COR-L47 (cell line): Measurements from ENCODE around the gene NEB.
A peak's percentile ranks its signal among the peaks of the same experiment; 100 is the strongest.
"Not testable (repeated sequence)": the region's sequence is repeated elsewhere in the genome, so short reads cannot be mapped to it uniquely, and the experiment has no call there.

Source experiments
- DNase-seq: peaks from one replicate; lab custom pipeline; 2025; lab: John Stamatoyannopoulos, UW

The NEB gene

DNA sequence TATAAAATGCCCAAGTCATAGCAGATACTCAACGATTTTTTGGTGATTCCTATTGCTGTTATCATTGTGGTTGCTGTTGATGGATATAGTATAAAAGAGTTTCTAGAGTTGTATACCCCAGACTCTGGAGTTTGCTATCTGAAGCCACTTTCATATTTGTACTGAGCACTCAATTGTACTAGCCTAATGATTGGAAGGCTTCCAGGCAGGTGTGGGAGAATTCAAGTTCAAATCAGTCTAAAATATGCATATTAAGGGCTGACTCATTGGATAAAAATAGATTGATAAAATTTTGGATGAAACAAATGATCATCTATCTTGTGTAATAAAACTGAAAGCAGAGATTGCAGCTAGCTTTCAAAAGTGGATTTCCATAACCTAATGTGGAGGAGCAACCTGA, 122.9 kb downstream of the NEB start:
- DNase-seq: no peak

DNA sequence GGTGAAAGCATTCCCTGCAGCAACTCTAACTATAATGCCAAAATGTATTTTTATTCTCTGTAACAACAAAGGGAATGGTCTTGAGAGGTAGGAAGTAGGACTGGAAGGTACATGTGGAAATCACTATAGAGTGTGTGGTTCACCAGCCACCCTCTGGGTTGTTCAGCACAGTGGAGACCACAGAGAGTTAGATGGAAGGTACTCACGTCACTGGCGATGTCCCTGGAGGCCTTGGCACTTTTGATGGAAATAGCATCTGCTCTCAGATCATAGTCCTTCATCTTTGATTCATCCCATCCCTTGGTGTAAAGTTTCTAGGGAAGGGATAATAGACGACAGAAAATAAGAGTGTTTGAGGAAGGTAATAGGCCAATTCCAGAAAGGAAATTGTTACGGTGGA, 124.0 kb downstream of the NEB start:
- no peak for DNase-seq

DNA sequence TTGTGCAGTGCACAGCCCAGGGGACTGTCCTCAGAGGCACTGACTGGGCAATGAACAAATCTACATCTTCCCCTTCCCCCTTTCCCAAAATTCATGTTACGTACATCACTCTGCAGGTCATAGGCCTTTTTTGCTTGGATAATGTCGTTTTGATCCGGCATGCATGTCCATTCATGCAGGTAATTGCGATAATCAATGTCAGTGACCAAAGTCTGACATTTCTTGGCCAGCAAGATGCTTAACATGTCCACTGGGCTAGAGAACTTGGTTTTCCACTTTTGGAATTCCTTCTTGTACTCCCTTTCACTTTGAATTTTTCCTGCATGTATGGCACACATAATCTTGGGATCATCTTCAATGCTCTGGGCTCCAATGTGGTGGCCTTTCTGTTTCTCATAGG, 124.6 kb downstream of the NEB start:
- DNase-seq: no peak

DNA sequence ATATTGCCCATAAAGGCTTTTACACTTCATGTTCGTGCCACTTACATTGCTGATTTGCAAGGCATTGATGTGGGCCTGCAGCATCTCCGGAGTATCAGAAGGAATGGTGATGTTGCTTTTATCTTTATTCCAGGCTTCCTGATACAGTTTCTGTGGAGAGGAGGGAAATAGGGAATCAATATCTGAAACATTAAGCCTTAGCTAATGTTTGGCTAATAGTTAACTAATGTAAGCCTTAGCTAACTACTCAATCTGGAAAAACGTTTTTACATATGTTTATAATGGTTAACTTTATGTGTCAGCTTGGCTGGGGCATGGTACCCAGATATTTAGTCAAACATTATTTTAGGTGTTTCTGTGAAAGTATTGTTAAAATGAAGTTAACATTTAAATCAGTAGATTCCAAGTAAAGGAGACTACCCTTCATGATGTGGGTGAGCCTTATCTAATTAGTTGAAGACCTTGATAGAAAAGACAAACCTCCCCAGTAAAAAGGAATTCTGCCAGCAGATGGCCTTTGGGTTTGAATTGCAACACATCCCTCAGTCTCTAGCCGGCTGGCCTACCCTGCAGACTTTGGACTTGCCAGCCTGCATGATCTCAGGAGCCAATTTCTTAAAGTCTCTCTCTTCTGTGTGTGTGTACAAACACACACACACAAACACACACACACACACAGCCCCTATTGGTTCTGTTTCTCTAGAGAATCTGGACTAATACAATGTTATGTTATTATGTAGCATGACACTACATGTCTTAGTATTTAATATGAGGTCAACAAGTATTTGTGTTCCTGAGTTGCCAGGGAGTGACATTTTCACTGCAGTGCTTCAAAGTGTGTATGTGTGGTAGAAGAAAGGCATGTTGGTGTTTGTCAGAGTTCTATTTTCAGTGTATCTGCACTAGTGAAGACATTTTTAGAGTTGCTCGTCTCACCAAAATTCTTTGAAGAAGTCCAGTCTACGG, 126.5 kb downstream of the NEB start:
- not testable (repeated sequence) for DNase-seq

DNA sequence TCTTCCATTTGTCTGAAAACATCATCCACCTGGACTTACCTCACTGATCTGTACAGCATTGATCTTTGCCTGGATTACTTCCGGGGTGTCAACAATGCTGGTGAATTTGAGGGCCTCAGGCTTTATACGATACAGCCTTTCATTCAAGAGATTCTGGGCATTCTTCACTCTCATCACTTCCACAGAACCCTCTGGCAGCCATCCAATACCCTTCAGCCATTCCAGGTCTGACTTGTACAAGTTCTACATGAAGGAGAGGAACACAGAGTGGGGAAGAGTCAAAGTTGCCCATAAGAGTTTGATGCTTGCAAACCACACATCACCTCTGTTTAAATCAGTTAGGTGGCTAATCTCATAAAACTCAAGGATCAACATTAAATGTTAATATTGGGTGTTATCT, 130.7 kb downstream of the NEB start:
- not testable (repeated sequence) for DNase-seq

DNA sequence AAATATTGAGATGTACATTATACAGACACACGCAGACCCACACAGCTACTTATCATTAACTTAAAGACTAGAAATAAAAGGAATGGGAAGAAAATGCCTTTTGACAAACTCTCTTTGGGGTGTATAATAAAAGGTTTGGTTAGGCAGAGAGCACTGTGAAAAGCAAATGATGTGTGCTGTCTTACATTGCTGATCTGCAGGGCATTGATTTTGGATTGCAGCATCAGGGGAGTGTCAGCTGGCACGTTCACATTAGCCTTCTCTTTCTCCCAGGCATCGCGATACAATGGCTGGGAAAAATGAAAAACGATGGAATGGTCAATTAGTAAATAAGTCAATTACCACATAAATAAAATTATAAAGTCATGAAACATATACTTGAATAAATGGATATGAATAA, 131.9 kb downstream of the NEB start:
- DNase-seq: not testable (repeated sequence)

DNA sequence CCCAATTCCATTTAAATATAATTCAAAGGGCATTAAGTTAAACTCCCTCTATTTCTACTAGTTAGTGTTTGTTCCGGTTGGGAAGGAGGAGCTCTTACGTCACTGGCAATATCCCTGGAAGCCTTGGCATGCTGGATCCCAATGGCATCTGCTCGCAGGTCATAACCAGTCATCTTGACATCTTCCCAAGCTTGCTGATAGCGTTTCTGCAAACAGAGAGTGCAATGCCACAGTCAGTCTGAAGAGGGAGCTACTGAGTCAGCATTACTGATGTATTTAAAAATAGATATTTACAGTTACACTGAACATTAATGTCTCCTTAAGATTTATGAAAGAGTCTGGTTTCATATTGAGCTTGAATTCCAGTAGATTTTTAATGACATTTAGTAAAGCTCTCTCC, 132.5 kb downstream of the NEB start:
- DNase-seq: not testable (repeated sequence)

DNA sequence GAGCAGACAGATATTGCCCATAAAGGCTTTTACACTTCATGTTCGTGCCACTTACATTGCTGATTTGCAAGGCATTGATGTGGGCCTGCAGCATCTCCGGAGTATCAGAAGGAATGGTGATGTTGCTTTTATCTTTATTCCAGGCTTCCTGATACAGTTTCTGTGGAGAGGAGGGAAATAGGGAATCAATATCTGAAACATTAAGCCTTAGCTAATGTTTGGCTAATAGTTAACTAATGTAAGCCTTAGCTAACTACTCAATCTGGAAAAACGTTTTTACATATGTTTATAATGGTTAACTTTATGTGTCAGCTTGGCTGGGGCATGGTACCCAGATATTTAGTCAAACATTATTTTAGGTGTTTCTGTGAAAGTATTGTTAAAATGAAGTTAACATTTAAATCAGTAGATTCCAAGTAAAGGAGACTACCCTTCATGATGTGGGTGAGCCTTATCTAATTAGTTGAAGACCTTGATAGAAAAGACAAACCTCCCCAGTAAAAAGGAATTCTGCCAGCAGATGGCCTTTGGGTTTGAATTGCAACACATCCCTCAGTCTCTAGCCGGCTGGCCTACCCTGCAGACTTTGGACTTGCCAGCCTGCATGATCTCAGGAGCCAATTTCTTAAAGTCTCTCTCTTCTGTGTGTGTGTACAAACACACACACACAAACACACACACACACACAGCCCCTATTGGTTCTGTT, 137.2 kb downstream of the NEB start:
- DNase-seq: not testable (repeated sequence)

DNA sequence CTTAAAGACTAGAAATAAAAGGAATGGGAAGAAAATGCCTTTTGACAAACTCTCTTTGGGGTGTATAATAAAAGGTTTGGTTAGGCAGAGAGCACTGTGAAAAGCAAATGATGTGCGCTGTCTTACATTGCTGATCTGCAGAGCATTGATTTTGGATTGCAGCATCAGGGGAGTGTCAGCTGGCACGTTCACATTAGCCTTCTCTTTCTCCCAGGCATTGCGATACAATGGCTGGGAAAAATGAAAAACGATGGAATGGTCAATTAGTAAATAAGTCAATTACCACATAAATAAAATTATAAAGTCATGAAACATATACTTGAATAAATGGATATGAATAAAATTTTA, 142.4 kb downstream of the NEB start:
- not testable (repeated sequence) for DNase-seq

DNA sequence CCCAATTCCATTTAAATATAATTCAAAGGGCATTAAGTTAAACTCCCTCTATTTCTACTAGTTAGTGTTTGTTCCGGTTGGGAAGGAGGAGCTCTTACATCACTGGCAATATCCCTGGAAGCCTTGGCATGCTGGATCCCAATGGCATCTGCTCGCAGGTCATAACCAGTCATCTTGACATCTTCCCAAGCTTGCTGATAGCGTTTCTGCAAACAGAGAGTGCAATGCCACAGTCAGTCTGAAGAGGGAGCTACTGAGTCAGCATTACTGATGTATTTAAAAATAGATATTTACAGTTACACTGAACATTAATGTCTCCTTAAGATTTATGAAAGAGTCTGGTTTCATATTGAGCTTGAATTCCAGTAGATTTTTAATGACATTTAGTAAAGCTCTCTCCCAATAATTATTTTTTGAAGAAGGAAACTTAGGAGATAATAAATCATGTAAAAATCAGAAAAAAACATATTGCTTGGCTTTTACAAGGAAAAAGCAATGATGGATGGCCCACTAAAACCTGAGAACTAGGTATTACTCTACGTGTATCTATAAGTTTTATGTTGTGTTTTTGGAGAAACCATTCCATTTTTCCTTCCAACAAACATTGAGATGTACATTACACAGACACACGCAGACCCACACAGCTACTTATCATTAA, 142.9 kb downstream of the NEB start:
- DNase-seq: not testable (repeated sequence)

DNA sequence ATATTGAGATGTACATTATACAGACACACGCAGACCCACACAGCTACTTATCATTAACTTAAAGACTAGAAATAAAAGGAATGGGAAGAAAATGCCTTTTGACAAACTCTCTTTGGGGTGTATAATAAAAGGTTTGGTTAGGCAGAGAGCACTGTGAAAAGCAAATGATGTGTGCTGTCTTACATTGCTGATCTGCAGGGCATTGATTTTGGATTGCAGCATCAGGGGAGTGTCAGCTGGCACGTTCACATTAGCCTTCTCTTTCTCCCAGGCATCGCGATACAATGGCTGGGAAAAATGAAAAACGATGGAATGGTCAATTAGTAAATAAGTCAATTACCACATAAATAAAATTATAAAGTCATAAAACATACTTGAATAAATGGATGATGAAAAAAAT, 153.0 kb downstream of the NEB start:
- not testable (repeated sequence) for DNase-seq

DNA sequence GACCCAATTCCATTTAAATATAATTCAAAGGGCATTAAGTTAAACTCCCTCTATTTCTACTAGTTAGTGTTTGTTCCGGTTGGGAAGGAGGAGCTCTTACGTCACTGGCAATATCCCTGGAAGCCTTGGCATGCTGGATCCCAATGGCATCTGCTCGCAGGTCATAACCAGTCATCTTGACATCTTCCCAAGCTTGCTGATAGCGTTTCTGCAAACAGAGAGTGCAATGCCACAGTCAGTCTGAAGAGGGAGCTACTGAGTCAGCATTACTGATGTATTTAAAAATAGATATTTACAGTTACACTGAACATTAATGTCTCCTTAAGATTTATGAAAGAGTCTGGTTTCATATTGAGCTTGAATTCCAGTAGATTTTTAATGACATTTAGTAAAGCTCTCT, 153.6 kb downstream of the NEB start:
- not testable (repeated sequence) for DNase-seq

DNA sequence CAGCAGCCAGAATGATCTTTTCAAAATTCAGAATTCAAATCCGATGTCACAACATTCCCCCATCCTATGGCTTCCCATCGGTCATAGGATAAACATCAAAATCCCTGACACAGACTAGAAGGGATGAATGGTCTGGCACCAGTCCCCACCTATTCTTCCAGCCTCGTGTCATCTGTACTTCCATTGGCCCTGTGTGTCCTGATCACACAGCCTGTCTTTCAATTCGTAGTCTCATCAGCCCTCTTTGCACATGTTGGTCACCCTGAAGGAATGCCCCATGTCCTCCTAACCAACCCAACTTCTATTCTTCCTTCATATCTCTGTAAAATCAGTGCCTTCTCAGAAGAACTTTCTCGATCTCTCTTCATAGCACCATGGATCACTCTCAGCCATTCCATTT, 157.2 kb downstream of the NEB start:
- DNase-seq: no peak

DNA sequence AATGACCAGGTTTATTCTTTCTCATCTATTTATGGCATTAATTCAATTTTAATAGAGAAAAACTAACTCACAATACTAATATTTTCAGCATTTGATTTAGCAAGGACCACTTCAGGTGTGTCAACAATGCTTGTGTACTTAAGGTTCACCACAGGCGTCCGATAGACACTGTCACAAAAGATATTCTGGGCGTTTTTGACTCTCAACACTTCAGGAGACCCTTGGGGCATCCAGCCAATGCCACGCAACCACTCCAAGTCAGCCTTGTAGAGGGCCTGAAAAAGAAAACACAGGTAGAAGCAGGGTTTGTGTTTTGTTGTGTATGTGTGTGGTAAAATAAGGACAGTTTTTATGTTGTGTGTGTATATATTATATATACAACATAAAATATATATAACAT, 158.2 kb downstream of the NEB start:
- peak; percentile 54 for DNase-seq

DNA sequence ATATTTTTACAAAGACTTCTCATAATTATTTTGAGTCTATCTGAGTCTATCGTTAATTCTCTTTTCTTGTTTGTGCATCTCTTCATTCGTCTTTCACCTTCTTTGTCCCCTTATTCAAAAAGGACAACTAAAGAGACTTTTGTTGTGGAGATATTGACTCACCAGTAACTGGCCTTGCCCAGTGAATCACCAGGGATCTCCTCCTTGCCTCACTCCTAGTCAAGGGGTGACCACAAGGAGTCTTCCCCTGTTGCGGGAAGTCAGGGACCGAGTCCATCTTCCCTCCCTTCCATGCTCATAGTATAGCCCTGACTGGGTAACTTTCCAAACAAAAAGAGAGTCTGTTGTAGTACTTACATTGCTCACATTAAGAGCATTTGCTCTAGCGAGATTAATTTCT, 158.9 kb downstream of the NEB start:
- DNase-seq: no peak

DNA sequence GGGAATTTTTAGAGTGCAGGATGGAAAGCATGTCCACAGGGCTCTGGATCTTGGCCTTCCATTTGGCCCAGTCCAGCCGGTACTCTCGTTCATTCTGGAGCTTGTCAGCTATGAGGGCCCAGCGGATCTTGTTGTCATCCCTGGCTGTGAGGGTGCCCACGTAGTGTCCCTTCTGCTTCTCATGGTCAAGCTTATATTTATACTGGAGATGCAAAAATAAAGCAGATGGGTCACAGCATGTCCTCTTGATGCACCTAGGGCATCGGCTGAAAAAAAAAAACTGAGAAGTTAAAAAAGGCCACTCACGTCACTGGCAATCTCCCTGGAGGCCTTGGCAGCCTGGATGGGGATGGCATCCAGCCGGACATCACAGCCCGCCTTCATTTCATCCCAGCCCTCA, 164.1 kb downstream of the NEB start:
- DNase-seq: no peak

DNA sequence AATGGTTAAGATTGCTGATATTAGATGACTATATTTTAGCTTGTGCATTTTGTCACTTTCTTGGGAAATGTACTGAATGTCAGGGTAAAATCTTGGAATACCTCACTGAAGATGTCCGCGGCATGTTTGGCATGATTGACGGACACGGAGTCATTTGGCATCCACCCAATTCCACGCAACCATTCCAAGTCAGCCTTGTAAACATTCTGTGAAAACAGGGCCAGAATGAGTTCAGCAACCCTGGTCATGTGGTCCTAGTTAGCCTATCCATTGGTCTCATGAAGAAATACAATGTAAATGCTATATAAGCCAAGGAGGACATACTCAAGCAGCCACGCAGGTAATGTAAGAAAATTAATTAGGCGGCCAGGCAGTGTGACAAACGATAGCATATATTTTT, 165.1 kb downstream of the NEB start:
- no peak for DNase-seq

DNA sequence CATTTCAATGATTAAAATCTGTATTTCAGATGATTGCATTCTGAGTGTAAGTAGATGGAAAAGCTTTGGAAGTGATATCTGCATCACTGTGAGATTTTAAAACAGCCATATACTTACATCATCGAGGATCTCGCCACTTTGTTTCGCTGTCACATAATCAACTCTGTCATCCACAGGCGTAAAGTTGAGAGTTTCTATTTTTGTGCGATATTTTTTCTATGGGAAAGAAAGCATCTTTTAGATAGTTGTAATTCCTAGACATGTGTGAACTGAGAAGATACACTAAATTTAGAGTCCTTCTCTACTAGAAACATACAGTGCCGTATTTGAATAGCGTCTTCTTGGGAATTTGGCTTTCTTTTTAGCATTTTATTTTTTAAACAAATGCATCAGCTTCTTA, 165.8 kb downstream of the NEB start:
- no peak for DNase-seq

DNA sequence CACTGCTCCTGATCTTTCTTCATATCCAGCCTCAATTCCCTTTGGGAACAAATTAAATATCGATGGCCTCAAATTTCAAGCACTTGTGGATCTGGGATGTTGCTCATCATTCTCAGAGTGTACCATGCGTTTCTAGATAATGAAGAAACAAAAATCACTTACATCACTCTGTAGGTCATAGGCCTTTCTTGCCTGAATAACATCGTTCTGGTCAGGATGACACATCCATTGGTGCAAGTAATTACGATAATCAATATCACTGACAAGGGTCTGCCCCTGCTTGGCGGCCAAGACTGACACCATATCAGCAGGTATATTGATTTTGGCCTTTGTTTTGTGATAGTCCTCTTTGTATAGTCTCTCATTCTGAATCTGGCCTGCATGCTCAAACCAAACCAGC, 167.3 kb downstream of the NEB start:
- no peak for DNase-seq

DNA sequence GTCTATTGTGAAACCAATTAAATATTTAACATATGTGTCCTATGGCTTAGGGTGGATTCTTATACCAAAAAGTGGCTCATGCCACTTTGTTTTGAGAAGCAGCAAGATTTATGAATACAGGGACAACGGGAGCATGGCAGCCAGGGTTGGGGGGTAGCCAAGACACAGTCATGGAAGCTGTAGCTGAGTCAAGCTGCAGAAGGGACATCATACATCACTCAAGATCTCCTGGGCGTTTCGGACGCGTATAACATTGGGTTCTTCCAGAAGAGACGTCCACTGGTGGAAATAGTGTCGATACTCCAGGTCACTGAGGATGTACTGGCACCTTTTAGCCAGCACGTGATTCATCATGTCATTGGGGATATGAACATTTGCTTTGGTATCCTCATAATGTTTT, 171.9 kb downstream of the NEB start:
- no peak for DNase-seq

DNA sequence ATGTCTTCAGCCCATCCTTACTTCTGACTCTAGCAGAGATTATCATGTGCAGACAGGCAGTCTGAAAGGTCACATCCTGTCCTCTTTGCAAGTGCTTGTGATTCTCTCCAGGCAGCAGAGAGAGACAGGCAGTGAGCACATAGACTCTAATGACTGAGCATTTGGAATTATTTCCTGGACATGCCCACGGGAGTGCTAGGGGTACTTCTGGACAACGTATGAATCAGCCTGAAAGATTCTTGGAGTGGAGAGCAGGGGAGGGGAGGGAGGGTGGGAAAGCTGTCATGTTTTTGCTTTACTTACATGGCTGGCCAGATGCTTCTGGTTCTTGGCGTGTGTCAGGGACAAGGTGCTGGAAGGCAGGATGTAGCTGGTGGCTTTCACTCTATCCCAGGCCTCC, 174.0 kb downstream of the NEB start:
- DNase-seq: peak; percentile 0

DNA sequence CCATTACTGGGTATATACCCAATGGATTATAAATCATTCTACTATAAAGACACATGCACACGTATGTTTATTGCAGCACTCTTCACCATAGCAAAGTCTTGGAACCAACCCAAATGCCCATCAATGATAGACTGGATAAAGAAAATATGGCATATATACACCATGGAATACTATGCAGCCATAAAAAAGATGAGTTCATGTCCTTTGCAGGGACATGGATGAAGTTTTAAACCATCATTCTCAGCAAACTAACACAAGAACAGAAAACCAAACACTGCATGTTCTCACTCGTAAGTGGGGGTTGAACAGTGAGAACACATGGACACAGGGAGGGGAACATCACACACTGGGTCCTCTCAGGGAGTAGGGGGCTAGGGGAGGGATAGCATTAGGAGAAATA, 174.8 kb downstream of the NEB start:
- DNase-seq: not testable (repeated sequence)

DNA sequence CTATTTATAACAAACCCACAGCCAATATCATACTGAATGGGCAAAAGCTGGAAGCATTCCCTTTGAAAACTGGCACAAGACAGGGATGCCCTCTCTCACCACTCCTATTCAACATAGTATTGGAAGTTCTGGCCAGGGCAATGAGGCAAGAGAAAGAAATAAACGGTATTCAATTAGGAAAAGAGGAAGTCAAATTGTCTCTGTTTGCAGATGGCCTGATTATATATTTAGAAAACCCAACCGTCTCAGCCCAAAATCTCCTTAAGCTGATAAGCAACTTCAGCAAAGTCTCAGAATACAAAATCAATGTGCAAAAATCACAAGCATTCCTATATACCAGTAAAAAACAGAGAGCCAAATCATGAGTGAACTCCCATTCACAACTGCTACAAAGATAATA, 176.4 kb downstream of the NEB start:
- not testable (repeated sequence) for DNase-seq
